Lower leg skin (tissue), 3 donors: ENCODE measurements around the gene APOL6.

ENCODE experiments used
- POLR2A ChIP-seq, 2 donors: fragments of 450-650 bp; IDR thresholded peaks; one replicate each; pipeline ENCODE4 v1.6.1; 2016 to 2017; ENCODE audit warnings: antibody characterized with exemption in 2 of 2, mild to moderate bottlenecking in 1 of 2, moderate library complexity in 1 of 2
- TF ChIP-seq, protein P1 (sequence below), 3 donors: fragments of 450-650 bp; IDR thresholded peaks; one replicate each; pipeline ENCODE4 v1.5.1; 2016; ENCODE audit warnings: antibody characterized with exemption in 3 of 3, mild to moderate bottlenecking in 3 of 3, moderate library complexity in 2 of 3

GRCh38 chr22:35632935-35633334 lies 15.3 kb upstream of the APOL6 start:
- TF ChIP-seq, protein P1, sequence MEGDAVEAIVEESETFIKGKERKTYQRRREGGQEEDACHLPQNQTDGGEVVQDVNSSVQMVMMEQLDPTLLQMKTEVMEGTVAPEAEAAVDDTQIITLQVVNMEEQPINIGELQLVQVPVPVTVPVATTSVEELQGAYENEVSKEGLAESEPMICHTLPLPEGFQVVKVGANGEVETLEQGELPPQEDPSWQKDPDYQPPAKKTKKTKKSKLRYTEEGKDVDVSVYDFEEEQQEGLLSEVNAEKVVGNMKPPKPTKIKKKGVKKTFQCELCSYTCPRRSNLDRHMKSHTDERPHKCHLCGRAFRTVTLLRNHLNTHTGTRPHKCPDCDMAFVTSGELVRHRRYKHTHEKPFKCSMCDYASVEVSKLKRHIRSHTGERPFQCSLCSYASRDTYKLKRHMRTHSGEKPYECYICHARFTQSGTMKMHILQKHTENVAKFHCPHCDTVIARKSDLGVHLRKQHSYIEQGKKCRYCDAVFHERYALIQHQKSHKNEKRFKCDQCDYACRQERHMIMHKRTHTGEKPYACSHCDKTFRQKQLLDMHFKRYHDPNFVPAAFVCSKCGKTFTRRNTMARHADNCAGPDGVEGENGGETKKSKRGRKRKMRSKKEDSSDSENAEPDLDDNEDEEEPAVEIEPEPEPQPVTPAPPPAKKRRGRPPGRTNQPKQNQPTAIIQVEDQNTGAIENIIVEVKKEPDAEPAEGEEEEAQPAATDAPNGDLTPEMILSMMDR (IDR thresholded peaks at IDR 0.05), result no peak
- no peak for TF ChIP-seq POLR2A (IDR thresholded peaks at IDR 0.05)
